NCI-H460 (cell line): ENCODE measurements around the gene DIS3L2. TPM values are rescaled to one million over a fixed set of nuclear protein-coding genes. Genes with fewer than 3 reads are reported as not detected.

Experiments
- DNase-seq: peaks from one replicate; pipeline ENCODE4 v3.0.0-alpha.2; 2016; ENCODE audit warnings: low read depth; ENCODE audit errors: extremely low read depth
- total RNA-seq: library from RNA; depleted of rRNA; stranded (reverse); fragments of >200 nt; shearing (Covaris generic); gene quantifications from 2 replicates; pipeline ENCODE4 v1.2.3, GENCODE V29; 2014

The DIS3L2 gene
- total RNA-seq, 1 experiment from 2014 or later: 26.0 TPM

GRCh38 chr2:232049350-232049749, 87.8 kb downstream of the DIS3L2 start:
- DNase-seq: no peak

GRCh38 chr2:232052591-232052990, 91.1 kb downstream of the DIS3L2 start:
- no peak for DNase-seq

GRCh38 chr2:232053777-232054176, 92.3 kb downstream of the DIS3L2 start:
- DNase-seq: no peak

GRCh38 chr2:232058063-232058877, 96.8 kb downstream of the DIS3L2 start:
- DNase-seq: no peak

- no peak for DNase-seq
Observed at GRCh38 chr2:232058931-232059330, 97.4 kb downstream of the DIS3L2 start.

- no peak for DNase-seq
Observed at GRCh38 chr2:232061265-232061664, 99.8 kb downstream of the DIS3L2 start.

GRCh38 chr2:232073026-232073425, 111.5 kb downstream of the DIS3L2 start:
- no peak for DNase-seq

GRCh38 chr2:232073699-232074098, 112.2 kb downstream of the DIS3L2 start:
- no peak for DNase-seq

- peak; percentile 30 for DNase-seq
Observed at GRCh38 chr2:232075080-232075479, 113.6 kb downstream of the DIS3L2 start.

GRCh38 chr2:232075859-232076258, 114.3 kb downstream of the DIS3L2 start:
- DNase-seq: no peak

GRCh38 chr2:232076272-232076671, 114.8 kb downstream of the DIS3L2 start:
- no peak for DNase-seq

- DNase-seq: no peak
Observed at GRCh38 chr2:232076736-232077135, 115.2 kb downstream of the DIS3L2 start.

- DNase-seq: no peak
Observed at GRCh38 chr2:232085164-232085563, 123.7 kb downstream of the DIS3L2 start.

- DNase-seq: no peak
Observed at GRCh38 chr2:232085826-232086425, 124.4 kb downstream of the DIS3L2 start.

GRCh38 chr2:232088771-232089170, 127.3 kb downstream of the DIS3L2 start:
- DNase-seq: no peak

GRCh38 chr2:232094201-232094600, 132.7 kb downstream of the DIS3L2 start:
- no peak for DNase-seq

GRCh38 chr2:232094883-232095282, 133.4 kb downstream of the DIS3L2 start:
- no peak for DNase-seq

GRCh38 chr2:232097260-232097659, 135.7 kb downstream of the DIS3L2 start:
- DNase-seq: no peak

- DNase-seq: no peak
Observed at GRCh38 chr2:232097758-232098157, 136.2 kb downstream of the DIS3L2 start.

- no peak for DNase-seq
Observed at GRCh38 chr2:232102380-232102779, 140.9 kb downstream of the DIS3L2 start.

GRCh38 chr2:232103140-232103737, 141.7 kb downstream of the DIS3L2 start:
- DNase-seq: no peak
